Occipital lobe (tissue), 2 donors: Measurements from ENCODE around the gene NPR2. TPM values are rescaled to one million over a fixed set of nuclear protein-coding genes. Genes with fewer than 3 reads are reported as not detected.

ENCODE experiments used
- DNase-seq: peaks from one replicate; lab custom pipeline; 2025; lab: John Stamatoyannopoulos, UW
- total RNA-seq: library from RNA; depleted of rRNA; stranded (reverse); fragments of >200 nt; gene quantifications from one replicate; pipeline ENCODE4 v1.2.3, GENCODE V29; 2014

NPR2 gene
- total RNA-seq, 1 donor from 2014 or later = 11.2 TPM

DNA sequence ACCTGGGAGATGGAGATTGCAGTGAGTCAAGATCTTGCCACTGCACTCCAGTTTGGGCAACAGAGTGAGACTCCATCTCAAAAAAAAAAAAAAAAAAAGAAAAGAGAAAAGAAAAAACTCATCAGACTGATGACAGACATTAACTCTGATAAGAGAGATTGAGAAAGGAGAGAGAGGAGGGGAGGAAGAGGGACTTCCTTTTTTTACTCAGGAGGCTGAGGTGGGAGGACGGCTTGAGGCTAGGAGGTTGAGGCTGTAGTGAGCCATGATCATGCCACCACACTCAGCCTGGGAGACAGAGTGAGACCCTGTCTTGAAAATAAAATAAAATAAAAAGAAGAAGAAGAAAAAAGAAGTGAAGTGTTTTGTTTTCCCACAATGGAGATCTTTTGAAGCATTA, 27.6 kb upstream of the NPR2 start:
- DNase-seq = no peak

DNA sequence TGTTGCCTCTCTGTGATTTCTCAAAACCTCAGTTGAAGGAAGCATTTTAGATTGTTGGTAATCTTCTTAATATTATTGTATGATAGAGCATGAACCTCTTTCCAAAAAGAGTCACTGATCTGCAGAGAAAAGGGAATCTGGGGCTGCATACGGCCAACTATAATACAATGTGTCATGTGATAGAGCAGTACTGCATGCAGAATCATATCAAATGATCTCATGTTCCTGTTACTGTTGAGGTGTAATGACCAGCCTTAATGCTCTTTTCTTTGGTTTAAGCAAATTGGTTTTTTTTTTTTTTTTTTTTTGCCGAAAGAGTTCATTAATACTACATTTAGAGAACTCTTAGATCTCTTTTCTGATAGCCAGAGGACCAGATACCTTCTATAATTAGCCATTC, 24.4 kb upstream of the NPR2 start:
- DNase-seq = no peak

- no peak for DNase-seq
Measured at GRCh38 chr9:35767458-35767857, 23.9 kb upstream of the NPR2 start.

DNA sequence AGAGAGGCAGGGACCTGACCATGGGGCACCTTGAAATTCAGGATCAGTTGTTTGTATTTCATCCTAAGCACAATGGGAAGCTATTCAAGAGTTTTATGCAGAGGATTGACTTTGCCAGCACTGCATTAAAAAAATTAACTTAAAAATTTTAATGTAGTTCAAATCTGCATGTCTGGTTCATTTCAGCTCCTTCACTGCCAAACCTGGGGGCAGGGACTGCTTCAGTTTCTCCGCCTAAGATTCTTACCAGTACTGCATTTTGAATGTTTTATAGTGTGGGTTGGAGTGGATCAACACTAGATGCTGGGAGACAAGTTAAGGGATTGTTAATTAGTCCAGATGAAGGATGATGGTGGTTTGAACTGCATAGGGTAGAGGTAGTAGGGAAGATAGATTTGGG, 21.6 kb upstream of the NPR2 start:
- DNase-seq = no peak

GRCh38 chr9:35771075-35771433, 20.3 kb upstream of the NPR2 start:
- DNase-seq = no peak

DNA sequence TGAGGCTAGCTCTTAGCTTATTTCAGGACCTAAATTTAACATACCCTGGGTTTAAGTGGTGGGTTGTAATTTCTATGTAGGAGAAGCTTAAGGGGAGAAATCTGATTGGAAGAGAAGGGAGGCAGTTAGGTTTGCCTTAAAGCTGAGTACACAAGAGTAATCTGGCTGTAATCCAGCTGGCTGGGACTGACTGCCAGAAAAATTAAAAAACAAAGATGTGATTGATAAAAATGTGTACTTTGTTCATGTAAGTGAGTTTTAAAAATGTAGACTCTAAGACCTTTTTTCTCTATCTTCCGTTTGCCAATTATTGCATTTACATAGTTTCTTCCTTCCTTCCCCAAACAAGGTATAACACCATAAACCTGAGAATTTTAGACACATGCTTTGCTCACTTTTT, 19.9 kb upstream of the NPR2 start:
- DNase-seq = no peak

GRCh38 chr9:35771943-35772342, 19.4 kb upstream of the NPR2 start:
- DNase-seq = no peak

DNA sequence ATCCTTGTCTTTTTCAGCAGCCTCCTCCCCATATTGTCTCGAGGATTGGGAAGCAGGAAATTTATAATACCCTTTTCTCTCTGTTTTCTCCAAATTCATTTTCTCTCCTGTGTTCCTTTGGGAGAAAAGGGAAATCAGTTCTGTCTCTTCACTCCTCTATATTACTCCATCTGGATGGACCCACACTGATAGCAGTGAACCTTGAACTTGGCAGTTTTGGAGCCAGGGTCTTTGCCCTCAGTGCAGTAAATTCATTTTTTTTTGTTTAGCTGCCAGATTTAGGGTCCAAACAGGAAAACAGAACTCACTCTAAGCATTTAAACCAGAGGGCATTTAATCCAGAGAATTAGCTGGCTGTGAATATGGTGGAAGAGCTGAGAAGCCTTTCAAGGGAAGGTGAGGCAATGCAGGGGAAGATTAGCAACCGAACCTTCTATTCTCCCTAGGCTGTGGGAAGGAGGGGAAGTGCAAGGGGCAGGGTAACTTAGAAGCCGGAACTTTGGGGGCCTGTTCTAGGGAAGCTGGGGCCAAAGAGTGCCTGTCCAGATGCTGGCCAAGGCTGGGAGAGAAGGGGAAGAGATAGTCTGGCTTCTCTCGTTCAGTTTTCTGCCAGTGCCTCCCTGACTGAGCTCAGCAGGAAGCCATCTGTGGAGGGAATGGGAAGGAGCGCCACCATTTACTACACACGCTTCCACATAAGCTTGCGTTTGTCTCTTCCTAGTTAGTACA, 16.3 kb upstream of the NPR2 start:
- DNase-seq = no peak

GRCh38 chr9:35776018-35776417, 15.4 kb upstream of the NPR2 start:
- DNase-seq = no peak

- DNase-seq = no peak
Measured at GRCh38 chr9:35778496-35778895, 12.9 kb upstream of the NPR2 start.

- DNase-seq = no peak
Measured at GRCh38 chr9:35781066-35781465, 10.3 kb upstream of the NPR2 start.

DNA sequence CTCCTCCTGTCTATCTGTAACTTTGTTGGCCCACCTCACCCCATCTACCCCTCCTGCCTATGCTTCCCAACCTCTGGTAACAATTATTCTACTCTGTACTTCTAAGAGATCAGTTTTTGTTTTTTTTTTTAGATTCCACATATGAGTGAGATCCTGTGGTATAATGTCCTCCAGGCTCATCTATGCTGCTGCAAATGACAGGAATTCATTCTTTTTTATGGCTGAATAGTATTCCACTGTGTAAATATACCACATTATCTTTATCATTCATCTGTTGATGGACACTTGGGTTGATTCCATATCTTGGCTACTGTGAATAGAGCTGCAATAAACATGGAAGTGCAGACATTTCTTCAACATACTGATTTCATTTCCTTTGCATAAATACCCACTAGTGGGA, 8.0 kb upstream of the NPR2 start:
- DNase-seq = no peak

- DNase-seq = no peak
Measured at GRCh38 chr9:35789541-35789940, 1.9 kb upstream of the NPR2 start.

DNA sequence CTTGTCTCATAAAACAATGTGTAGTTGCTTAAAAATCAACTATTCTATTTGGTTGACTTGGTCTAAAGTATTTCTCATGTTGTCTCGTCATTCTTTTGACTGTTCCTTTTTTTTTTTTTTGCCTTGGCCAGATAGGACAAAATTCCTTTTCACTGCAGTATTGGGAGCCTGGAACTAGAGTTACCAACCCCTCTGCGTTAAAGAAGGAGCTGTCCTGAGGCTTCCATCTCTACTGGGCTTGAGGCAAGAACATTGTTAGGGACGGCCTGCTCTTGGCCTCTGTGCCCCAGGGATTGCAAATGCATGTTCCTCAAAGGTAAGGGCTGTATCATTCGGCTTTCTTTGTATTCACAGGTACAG, 1.4 kb upstream of the NPR2 start:
- no peak for DNase-seq

DNA sequence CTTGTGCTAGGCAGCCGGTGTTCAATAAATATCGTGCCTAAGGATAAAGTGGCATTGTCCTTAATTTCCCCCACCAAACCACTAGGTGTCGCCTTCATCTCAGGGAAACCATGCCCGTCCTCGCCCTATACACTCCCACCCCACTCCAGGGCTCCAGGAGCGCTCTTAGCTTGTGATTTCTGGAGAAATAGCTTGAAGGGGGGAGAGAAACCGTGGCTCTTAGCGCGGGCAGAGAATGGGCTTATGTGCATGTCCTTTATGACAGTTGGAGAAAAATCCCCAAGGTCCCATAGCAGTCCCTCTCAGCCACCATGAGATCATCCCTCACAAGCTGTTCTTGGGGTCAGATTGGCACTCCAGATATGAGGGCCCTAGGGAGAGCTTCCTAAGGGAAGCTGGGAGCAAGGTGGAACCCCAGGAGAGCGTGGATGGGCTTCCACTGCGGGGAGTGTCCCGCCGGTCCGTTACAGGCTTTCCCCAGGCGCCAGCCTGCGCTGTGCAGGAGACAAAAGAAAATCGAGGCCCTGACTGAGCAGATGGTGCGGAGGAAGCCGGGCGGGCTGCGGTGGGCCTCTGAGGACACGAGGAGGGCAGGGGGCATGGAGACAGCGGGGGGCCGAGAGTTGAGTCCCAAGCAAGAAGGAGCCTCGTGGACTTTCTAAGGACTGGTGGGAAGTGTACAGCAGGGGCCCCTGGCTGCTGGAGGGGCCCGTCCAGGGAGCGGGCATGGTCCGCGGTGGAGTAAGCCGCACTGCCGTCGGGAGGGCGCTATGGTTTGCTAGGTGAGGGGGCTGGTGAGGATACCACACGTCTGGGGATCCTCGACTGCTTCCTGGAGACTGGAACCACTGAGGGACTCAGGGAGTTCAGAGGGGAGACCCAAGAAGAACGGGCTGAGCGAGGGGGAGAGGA, 750 bp upstream of the NPR2 start:
- DNase-seq = peak; percentile 75

GRCh38 chr9:35792024-35792813, 828 bp downstream of the NPR2 start:
- DNase-seq = no peak

DNA sequence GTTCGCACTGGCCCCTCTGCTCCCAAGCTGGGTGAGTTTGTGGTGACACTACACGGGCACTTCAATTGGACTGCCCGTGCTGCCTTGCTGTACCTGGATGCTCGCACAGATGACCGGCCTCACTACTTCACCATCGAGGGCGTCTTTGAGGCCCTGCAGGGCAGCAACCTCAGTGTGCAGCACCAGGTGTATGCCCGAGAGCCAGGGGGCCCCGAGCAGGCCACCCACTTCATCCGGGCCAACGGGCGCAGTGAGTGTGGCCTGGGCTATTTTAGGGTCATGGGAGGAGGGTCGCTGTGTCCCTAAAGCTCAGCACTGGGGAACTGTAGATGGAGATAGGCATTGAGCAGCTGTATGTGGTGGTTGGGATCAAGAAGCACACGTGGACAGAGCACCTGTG, 1.4 kb downstream of the NPR2 start:
- DNase-seq = no peak

DNA sequence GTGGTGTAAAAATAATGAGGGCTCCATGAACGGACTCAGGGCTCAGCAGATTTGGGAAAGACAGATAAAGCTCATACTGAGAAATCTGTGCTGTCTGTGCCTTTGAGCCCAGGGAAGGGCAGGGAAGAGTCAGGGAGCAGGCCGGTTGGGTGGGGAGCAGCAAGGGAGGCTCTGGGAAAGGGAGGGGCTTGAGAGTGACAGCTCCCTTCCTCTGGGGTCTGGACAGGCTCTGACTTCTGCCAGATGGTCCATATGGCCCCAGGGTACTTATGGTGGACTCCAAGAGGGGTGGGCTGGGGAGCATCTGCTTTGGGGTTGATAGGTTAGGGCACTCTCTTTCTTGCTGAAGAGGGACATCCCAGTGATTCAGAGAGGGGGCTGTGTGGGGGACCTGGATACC, 2.1 kb downstream of the NPR2 start:
- no peak for DNase-seq

DNA sequence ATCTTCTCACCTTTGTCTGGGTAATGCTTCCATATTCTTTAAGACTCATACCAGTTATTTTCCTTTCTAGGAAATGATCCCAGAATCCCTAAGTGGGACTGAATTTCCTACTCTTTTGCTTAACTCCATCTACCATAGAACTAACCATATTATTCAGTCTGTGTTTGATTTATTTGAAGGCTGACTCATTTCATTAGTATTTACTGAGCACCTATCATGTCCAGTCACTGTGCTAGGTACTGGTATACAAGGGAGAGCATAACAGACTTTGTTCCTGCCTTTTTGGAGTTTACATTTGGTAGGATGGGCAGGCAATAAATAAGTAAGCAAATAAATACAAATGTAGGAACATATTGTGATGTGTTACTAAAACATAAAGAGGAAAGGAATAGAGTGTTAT, 4.3 kb downstream of the NPR2 start:
- no peak for DNase-seq

- DNase-seq = no peak
Measured at GRCh38 chr9:35797311-35798109, 6.1 kb downstream of the NPR2 start.

GRCh38 chr9:35798658-35799374, 7.4 kb downstream of the NPR2 start:
- DNase-seq = no peak
